T-cell (primary cell): ENCODE data around the gene COBL. TPM values are rescaled to one million over a fixed set of nuclear protein-coding genes. Genes with fewer than 3 reads are reported as not detected.

Source experiments
- ATAC-seq, 4 experiments: fragments of 200-7000 bp in 3 of 4; fragments of 150-1000 bp in 1 of 4; cut with Tn5 transposase; replicated peaks in 1 of 4; 1 replicate in 3 of 4; 2 replicates in 1 of 4; pipeline ENCODE4 v1.10.0; 2021; ENCODE audit warnings: moderate library complexity in 3 of 4, mild to moderate bottlenecking in 2 of 4, moderate number of reproducible peaks in 1 of 4
- CTCF ChIA-PET, 2 donors: fragments of 300-600 bp; sonication (Branson Sonifier 250); formaldehyde crosslinking; loops; one replicate each; lab custom pipeline; 2022; ENCODE audit warnings: antibody characterized with exemption in 2 of 2; lab: Charles Lee
- POLR2A ChIA-PET, 2 donors: fragments of 300-600 bp; sonication (Branson Sonifier 250); formaldehyde crosslinking; loops; one replicate each; lab custom pipeline; 2022; ENCODE audit warnings: antibody characterized with exemption in 2 of 2; lab: Charles Lee
- DNase-seq, 35 experiments: peaks; one replicate each; pipeline versions ENCODE4 v3.0.0 to v3.0.0-alpha.2; 2013 to 2023
- H3K27ac ChIP-seq: one replicate; pipeline ENCODE4 v1.5.1; 2013; ENCODE audit warnings: low read length
- H3K27me3 ChIP-seq, 2 experiments: replicated peaks in 1 of 2; 1 replicate in 1 of 2; 2 replicates in 1 of 2; pipeline versions ENCODE4 v1.6.1 to v1.7.0; 2013; ENCODE audit warnings: low read length in 1 of 2, mixed read lengths in 1 of 2; ENCODE audit not compliant: control insufficient read depth in 2 of 2, insufficient read depth in 2 of 2; ENCODE audit errors: extremely low read depth in 1 of 2
- H3K36me3 ChIP-seq, 2 donors: 1 replicate in 1 of 2; 2 replicates in 1 of 2; pipeline versions ENCODE4 v1.6.1 to v1.7.0; 2013; ENCODE audit warnings: low read length in 1 of 2; ENCODE audit not compliant: control insufficient read depth in 2 of 2, insufficient read depth in 1 of 2; ENCODE audit errors: extremely low read depth in 1 of 2
- H3K4me1 ChIP-seq, 2 experiments: 1 replicate in 1 of 2; 2 replicates in 1 of 2; pipeline versions ENCODE4 v1.6.1 to v1.7.0; 2013; ENCODE audit warnings: low read length in 2 of 2, mixed read lengths in 1 of 2; ENCODE audit not compliant: insufficient read depth in 2 of 2, control insufficient read depth in 1 of 2; ENCODE audit errors: extremely low read depth in 1 of 2
- H3K4me3 ChIP-seq, 2 donors: 1 replicate in 1 of 2; 2 replicates in 1 of 2; pipeline versions ENCODE4 v1.5.1 to v1.7.0; 2013; ENCODE audit warnings: mild to moderate bottlenecking in 2 of 2, low read length in 1 of 2, moderate library complexity in 1 of 2; ENCODE audit not compliant: control insufficient read depth in 1 of 2; ENCODE audit errors: extremely low read depth in 1 of 2
- H3K9me3 ChIP-seq: 2 replicates; pipeline ENCODE4 v1.7.0; 2013
- H3K27ac Mint-ChIP-seq, 2 donors: one replicate each; pipeline ENCODE4 v1.8.0; 2020 to 2021; ENCODE audit warnings: mild to moderate bottlenecking in 2 of 2, mixed read lengths in 2 of 2
- H3K27me3 Mint-ChIP-seq, 2 donors: one replicate each; pipeline ENCODE4 v1.8.0; 2021 to 2022; ENCODE audit warnings: mixed read lengths in 2 of 2
- H3K36me3 Mint-ChIP-seq: one replicate; pipeline ENCODE4 v1.8.0; 2021; ENCODE audit warnings: mixed read lengths
- H3K4me1 Mint-ChIP-seq, 3 donors: one replicate each; pipeline ENCODE4 v1.8.0; 2020 to 2022; ENCODE audit warnings: mixed read lengths in 3 of 3, mild to moderate bottlenecking in 1 of 3
- H3K4me3 Mint-ChIP-seq, 3 donors: one replicate each; pipeline ENCODE4 v1.8.0; 2020 to 2022; ENCODE audit warnings: mild to moderate bottlenecking in 3 of 3, mixed read lengths in 3 of 3, moderate library complexity in 3 of 3
- H3K9me3 Mint-ChIP-seq, 3 donors: one replicate each; pipeline ENCODE4 v1.8.0; 2020 to 2022; ENCODE audit warnings: mixed read lengths in 3 of 3
- WGBS: methylation state at CpG from one replicate; pipeline ENCODE4 v1.1.5; 2013; ENCODE audit warnings: missing lambda C conversion rate; ENCODE audit not compliant: insufficient coverage; 5-methylcytosine and 5-hydroxymethylcytosine counted together
- total RNA-seq, 35 experiments: library from RNA in 6 of 35; stranded (reverse) in 6 of 35; fragments of 120-200 nt in 1 of 35; gene quantifications; one replicate each; pipeline versions ENCODE4 v1.2.1 to v1.2.4 and lab custom pipeline; 2013 to 2026

COBL gene
- total RNA-seq, 5 donors from 2014 or later (not counting 1 experiment from before 2014, with no cell fraction given) = 0.07 to 0.26 (median 0.17) TPM; not detected in 1

DNA sequence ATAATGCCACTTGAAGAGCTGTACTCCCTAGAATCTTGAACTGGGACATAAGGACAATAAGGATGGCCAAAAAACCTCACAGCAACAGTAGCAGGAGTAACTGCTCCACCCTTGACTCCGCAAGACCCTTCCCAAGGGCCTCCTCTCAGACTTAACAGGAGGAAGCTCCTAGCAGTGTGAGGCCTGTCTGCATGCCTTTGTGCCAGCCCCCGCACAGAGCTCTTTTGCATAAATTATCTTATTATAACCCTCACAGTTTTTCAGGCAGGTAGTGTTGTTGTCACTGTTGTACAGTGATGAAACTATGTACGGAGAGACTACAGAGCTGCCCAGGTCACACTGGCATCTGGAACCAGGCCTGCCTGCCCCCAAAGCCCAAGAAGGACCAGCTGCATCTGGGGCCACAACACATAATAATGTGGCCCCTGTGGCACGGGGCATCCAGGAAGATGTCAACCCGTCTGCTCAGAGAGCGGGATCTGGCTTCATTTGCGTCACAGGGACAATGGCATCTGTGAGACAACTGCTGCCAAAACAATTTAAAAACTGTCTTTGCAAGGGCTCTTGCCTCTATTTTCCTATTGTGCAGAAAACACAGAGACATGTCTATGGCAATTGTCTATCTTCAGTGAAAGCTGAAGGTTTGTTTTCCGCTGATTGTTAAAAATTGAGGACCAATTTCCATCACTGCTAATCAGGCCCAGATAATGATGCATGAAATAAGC is 284.7 kb downstream of the COBL start:
- Histone ChIP-seq H3K4me1 (no peaks in the 10 kb centered on the region), H3K27me3 (peaks cover 0 to 13% of the 10 kb centered on the region in 2 experiments), H3K9me3 (no peaks in the 10 kb centered on the region), H3K4me3 (no peak overlapping the region), H3K27ac (no peak overlapping the region), H3K36me3 (no peaks in the 10 kb centered on the region)
- WGBS = 92% methylated on average over 6 of the region's 8 CpGs
- H3K27me3 Mint-ChIP-seq = no peaks in the 10 kb centered on the region
- no peak for DNase-seq
- H3K9me3 Mint-ChIP-seq = no peaks in the 10 kb centered on the region
- CTCF ChIA-PET = no interaction called here
- no peak overlapping the region for H3K4me3 Mint-ChIP-seq
- H3K36me3 Mint-ChIP-seq = no peaks in the 10 kb centered on the region
- H3K27ac Mint-ChIP-seq = no peak overlapping the region
- ATAC-seq = no peak
- no peaks in the 10 kb centered on the region for H3K4me1 Mint-ChIP-seq
- POLR2A ChIA-PET = no interaction called here

DNA sequence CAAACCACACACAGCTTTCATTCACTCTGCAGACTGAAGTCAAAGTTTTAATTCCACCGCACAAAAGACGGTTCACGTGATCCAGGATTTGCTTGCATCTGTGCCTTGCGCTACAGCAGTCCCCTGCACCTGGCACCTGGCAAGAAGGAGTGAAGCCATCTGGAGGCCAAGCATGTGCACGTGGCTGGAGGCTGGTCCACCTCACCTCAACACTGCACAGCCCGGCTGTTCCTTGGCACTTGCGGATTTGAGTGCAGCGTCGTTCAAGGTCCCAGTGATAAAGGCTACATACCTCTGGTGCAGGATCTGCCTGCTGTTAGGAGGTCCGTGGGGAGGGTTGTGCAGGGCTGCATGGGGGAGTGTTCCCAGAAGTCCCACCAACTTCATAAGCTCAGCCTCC is 285.4 kb downstream of the COBL start:
- Mint-ChIP-seq H3K27ac (no peak overlapping the region), H3K4me1 (no peaks in the 10 kb centered on the region), H3K27me3 (no peaks in the 10 kb centered on the region), H3K9me3 (no peaks in the 10 kb centered on the region), H3K4me3 (no peak overlapping the region), H3K36me3 (no peaks in the 10 kb centered on the region)
- no peak for DNase-seq
- no peak overlapping the region for H3K4me3 ChIP-seq
- WGBS = 77% methylated on average over 5 of the region's 10 CpGs
- H3K4me1 ChIP-seq = no peaks in the 10 kb centered on the region
- ATAC-seq = peak in 1 of 4 experiments; percentile 12
- CTCF ChIA-PET = no interaction called here
- H3K27me3 ChIP-seq = peaks cover 0 to 13% of the 10 kb centered on the region in 2 experiments
- POLR2A ChIA-PET = no interaction called here
- H3K9me3 ChIP-seq = no peaks in the 10 kb centered on the region
- H3K36me3 ChIP-seq = no peaks in the 10 kb centered on the region
- no peak overlapping the region for H3K27ac ChIP-seq

DNA sequence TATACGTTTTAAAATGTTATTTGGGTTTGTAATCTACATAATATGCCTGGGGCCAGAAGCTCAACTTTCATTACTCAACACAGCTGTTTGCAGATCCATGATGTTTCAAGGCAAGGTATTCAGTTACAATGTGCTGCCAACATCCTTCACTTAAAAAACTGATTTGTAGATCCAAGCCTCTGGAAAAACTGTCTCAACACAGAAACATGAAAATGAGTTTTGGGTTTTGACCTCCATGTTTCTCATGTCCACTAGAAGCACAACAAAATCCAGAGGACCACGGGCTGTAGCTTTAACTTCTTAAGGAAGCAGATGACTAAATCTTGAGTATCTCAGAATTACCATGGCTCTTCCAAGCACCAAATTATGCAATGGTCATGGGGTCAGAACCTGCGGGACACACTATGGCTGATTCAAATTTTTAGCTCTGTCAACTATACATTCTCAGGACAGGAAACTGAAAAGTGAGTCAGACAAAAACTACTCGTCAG is 286.9 kb downstream of the COBL start:
- CTCF ChIA-PET = no interaction called here
- Histone ChIP-seq H3K4me1 (no peaks in the 10 kb centered on the region), H3K4me3 (no peak overlapping the region), H3K27ac (no peak overlapping the region), H3K9me3 (no peaks in the 10 kb centered on the region), H3K27me3 (peaks cover 0 to 11% of the 10 kb centered on the region in 2 experiments), H3K36me3 (no peaks in the 10 kb centered on the region)
- no peaks in the 10 kb centered on the region for H3K4me1 Mint-ChIP-seq
- 56% methylated on average over 1 of the region's 4 CpGs for WGBS
- no peaks in the 10 kb centered on the region for H3K36me3 Mint-ChIP-seq
- no peak for DNase-seq
- POLR2A ChIA-PET = interaction anchor here in 1 of 2 donors (0.6 kb wide), 1 partner anchor 1146 kb away, joined by 3 read pairs; no protein-coding TSS in a partner anchor
- no peak overlapping the region for H3K27ac Mint-ChIP-seq
- H3K4me3 Mint-ChIP-seq = no peak overlapping the region
- ATAC-seq = no peak
- H3K9me3 Mint-ChIP-seq = no peaks in the 10 kb centered on the region
- H3K27me3 Mint-ChIP-seq = no peaks in the 10 kb centered on the region

GRCh38 chr7:51029131-51029530 is 287.5 kb downstream of the COBL start:
- CTCF ChIA-PET = no interaction called here

GRCh38 chr7:51027935-51028830 is 288.4 kb downstream of the COBL start:
- H3K4me3 ChIP-seq = no peak overlapping the region
- H3K27me3 ChIP-seq = peaks cover 0 to 5% of the 10 kb centered on the region in 2 experiments
- Mint-ChIP-seq H3K9me3 (no peaks in the 10 kb centered on the region), H3K27me3 (no peaks in the 10 kb centered on the region), H3K36me3 (no peaks in the 10 kb centered on the region), H3K27ac (no peak overlapping the region), H3K4me1 (no peaks in the 10 kb centered on the region), H3K4me3 (no peak overlapping the region)
- no peaks in the 10 kb centered on the region for H3K4me1 ChIP-seq
- no peaks in the 10 kb centered on the region for H3K36me3 ChIP-seq
- WGBS = 92% methylated on average over 9 of the region's 19 CpGs
- DNase-seq (no peak), ATAC-seq (no peak)
- no peaks in the 10 kb centered on the region for H3K9me3 ChIP-seq
- ChIA-PET POLR2A (no interaction called here), CTCF (interaction anchor here in 1 of 2 donors (0.6 kb wide), 1 partner anchor 105 kb away, joined by 3 read pairs; no protein-coding TSS in a partner anchor)
- H3K27ac ChIP-seq = no peak overlapping the region

More at GRCh38 chr7:51029131-51029530, 287.5 kb downstream of the COBL start:
- 84% methylated on average over 11 of the region's 13 CpGs for WGBS
- Mint-ChIP-seq H3K4me3 (no peak overlapping the region), H3K27me3 (no peaks in the 10 kb centered on the region), H3K9me3 (no peaks in the 10 kb centered on the region), H3K27ac (no peak overlapping the region), H3K36me3 (no peaks in the 10 kb centered on the region), H3K4me1 (no peaks in the 10 kb centered on the region)
- Histone ChIP-seq H3K36me3 (no peaks in the 10 kb centered on the region), H3K4me1 (no peaks in the 10 kb centered on the region), H3K27ac (no peak overlapping the region), H3K27me3 (peaks cover 0 to 10% of the 10 kb centered on the region in 2 experiments), H3K4me3 (no peak overlapping the region), H3K9me3 (no peaks in the 10 kb centered on the region)
- no peak for DNase-seq
- ATAC-seq = no peak
- POLR2A ChIA-PET = interaction anchor here in 1 of 2 donors (0.6 kb wide), 1 partner anchor 1146 kb away, joined by 3 read pairs; no protein-coding TSS in a partner anchor

DNA sequence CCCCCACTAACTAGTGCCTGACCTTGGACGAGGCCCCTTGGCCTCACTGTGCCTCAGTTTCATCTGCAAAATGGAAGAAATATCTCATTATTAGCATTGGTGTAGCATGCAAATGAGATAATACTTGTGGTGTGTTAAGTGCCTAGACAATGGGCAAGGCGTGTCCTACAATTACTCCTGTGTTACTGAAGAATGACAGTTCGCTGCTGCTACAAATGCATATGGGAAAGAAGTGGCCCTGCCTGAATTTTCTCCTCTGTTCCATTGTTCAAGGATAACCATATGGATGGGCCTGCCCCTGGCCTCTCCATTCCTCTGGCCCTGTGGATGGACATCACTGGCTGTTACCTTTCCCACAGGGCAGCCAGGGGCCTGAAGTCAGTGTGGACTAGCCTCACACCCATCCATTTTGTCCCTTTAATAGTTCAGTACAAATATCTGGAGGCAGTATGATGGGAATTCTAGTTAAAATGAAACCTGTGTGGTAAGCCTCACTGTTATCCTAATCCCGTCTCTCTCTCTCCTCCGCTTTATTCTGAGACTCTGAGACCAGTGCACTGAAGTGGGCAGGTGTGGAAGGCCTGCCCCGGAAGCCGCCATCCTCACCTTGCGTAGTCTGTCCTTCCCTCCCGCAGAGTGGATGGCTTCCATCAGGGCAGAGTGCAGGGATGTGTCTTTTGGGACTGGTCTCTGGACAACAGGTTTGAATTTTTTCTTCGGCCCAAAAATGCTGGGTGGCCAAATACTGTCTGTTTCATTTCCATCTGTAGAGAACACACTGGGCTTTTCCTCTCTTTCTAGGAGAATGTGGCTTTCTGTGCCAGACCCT is 289.3 kb downstream of the COBL start:
- no peaks in the 10 kb centered on the region for H3K27me3 Mint-ChIP-seq
- H3K27ac ChIP-seq = no peak overlapping the region
- ChIA-PET CTCF (no interaction called here), POLR2A (no interaction called here)
- H3K36me3 ChIP-seq = no peaks in the 10 kb centered on the region
- DNase-seq = no peak
- H3K4me1 ChIP-seq = no peaks in the 10 kb centered on the region
- no peak for ATAC-seq
- WGBS = 81% methylated on average over 7 of the region's 10 CpGs
- no peaks in the 10 kb centered on the region for H3K9me3 ChIP-seq
- no peak overlapping the region for H3K27ac Mint-ChIP-seq
- H3K4me1 Mint-ChIP-seq = no peaks in the 10 kb centered on the region
- no peaks in the 10 kb centered on the region for H3K36me3 Mint-ChIP-seq
- no peak overlapping the region for H3K4me3 Mint-ChIP-seq
- H3K9me3 Mint-ChIP-seq = no peaks in the 10 kb centered on the region
- H3K27me3 ChIP-seq = peaks cover 0 to 5% of the 10 kb centered on the region in 2 experiments
- no peak overlapping the region for H3K4me3 ChIP-seq
